ENCODE measurements around the gene UBAP2L.
"Not testable (repeated sequence)": the region's sequence is repeated elsewhere in the genome, so short reads cannot be mapped to it uniquely, and the experiment has no call there.

Gene UBAP2L

DNA sequence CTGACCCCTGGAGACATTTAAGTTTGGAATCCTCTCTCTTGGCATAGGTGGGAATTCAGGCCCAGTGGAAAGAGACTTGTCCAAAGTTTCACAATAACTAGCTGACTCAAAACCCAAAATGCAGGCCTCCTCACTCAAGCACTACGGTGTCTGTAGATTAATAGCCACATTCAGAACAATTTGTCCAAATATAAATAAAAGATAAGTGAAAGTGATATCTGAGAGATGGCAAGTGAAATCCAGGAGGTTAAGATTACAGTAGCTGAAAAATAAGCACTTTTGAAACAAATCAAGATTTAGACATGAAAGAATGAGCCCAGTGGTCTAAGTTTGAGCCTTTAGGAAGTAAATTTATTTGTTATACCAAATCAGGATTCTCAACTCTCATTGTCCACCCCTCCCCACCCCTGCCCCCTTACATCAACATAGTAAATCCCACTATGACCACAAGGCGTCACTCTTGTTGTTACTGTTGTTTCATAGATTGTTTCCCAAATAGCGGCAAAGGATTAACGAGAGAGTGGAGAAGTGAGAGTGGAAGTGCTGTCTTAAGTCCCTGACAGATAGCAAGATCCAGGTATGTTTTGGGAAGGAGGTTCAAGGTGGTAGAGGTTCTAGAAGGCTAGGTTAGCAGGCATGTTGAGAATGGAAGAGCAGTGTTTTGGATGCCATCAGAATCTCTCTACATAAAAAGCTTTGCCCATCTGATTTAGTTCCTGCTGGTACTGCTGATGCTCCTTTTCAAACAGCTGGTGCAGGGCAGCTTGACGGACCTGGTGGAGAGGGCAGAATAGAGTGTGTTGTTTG is 21.8 kb upstream of the UBAP2L start:
- DNase-seq, result peak; percentile 59

DNA sequence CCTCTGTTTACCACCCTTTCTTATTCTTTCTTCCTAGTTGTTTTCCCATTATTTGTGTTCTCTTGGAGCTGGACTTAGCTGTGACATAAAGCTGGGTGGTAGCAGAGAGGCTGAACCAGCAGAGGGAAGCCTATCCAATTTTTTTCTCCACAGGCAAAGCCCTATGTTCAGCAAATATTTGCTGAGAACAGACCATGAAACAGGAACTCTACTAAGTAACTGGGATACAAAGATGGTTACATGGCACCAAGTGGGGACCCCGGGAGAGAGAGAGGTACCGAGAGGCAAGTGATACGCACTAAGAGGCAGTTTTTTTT is 21.2 kb upstream of the UBAP2L start:
- no peak for DNase-seq

DNA sequence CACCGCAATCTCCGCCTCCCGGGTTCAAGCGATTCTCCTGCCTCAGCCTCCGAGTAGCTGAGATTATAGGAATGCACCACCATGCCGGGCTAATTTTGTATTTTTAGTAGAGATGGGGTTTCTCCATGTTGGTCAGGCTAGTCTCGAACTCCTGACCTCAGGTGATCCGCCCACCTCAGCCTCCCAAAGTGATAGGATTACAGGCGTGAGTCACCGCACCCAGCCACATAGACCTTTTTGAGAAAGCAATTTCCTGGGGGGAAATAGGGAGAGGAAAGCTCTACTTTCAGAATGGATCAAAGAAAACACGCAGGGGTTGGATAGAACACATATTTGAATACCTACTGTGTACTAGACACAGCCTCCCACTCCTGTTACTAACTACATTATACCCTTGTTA is 15.0 kb upstream of the UBAP2L start:
- not testable (repeated sequence) for DNase-seq

DNA sequence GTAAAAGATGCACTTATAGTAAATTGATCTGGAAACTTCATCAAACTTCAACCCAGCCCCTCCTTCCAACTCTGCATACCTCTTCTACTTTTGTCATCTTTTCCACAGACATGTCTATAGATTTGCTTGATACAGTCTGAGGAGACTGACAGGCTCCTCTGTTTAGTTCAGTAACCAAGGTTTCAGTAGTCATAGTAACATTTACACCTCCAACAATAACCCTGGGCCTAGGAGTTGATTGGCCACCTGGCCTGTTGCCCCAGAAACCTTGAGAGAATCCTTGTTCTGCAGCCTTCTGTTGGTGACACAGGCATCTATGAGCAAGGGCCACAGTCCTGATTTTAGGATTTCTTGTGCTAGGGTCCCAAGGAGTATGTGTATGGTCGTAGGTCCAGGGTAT is 14.6 kb upstream of the UBAP2L start, which contains the start of gene CFAP141:
Gene CFAP141 (minus strand): TSS at position 138 of the 400 bp plus-strand sequence. CDS start 26 bp downstream, at position 112.
- DNase-seq, result no peak

DNA sequence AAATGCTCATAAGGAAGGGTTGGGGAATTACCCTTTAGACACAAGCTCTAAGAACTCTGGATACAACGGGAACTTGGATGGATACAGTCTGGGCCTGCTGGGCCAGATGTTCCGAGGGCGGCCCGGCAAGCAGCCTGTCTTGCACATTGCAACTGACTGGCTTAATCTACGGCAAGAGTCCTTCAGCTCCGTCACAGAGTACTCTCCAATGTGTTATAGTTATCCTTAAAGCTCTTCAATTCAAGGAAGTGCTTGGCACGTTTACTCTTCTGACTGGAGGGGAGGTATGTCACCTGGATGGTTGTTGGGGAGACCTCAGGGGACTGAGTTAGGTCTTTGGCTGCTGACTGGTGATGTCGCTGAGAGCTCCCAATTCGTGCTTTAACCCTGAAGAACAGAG is 13.5 kb upstream of the UBAP2L start:
- no peak for DNase-seq

DNA sequence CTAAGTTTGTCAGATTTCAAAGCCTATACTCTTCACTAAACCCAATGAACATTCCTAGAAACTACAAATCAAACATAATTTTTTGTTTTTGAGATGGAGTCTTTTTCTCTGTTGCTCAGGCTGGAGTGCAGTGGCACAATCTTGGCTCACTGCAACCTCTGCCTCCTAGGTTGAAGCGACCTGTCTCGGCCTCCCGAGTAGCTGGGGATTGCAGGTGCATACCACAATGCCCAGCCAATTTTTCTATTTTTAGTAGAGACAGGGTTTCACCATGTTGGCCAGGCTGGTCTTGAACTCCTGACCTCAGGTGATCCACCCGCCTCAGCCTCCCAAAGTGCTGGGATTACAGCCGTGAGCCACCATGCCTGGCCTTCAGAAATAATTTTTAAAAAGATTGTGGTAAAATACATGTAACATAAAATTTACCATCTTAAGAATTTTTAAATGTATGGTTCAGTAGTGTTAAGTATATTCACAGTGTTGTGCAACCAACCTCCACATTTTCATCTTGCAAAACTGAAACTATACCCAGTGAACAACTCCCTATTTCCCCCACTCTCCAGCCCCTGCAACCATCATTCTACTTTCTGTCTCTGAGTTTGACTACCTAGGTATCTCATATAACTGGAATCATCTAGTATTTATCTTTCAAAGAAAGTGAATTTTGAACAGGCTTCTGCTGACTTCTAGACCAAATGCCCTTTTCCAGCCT is 11.9 kb upstream of the UBAP2L start:
- DNase-seq, result no peak

DNA sequence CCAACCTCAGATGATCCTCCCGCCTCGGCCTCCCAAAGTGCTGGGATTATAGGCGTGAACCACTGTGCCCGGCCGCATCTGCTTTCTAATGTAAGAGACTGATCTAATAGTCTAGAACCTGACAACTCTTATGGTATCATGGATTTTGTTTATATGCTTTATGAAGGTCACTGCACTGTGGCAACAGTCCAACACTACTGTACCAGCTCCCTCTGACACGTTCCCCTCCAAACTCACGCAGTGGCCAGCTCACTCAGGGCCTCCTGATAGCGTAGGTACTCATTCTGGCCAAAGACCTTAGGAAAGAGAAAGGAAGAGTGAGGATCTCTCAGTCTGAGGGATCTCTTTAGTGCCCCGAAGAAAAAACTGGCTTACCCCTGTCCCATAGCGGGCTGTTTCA is 8.7 kb upstream of the UBAP2L start:
- no peak for DNase-seq

DNA sequence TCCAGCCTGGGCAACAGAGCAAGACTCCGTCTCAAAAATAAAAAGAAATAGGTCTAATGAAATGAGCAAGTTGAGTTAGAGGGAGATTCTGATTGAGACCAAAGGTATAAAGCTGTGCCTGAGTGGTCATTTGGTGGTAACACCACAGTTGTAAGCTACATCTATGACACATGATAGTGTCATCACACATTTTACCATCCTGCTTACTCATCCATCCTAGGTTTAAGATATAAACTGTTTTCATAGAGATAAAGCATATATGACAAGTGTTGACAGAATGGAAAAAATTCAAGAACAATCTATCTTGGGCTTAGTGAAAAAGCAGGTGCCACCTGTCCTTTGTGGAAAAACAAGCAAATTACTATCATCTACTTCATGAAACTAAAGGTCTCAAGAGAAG is 7.5 kb upstream of the UBAP2L start:
- DNase-seq, result peak; percentile 55

DNA sequence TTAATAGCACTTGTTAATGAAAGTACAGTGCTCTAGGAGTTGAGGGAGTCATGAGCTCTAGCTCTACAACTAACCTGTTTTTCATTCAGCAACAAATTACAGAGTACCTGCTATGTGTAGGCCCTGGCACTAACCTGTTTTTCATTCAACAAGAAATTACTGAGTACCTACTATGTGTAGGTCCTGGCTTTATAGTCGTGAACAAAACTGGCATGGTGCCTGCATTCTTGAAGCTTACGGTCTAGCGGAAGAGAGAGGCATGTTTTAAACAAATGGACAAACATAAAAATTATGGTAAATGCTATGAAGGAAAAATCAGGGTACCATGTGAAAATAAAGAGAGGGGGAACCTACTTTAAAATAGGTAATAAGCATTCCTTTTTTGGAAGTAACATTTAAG is 2.2 kb upstream of the UBAP2L start:
- DNase-seq, result no peak

DNA sequence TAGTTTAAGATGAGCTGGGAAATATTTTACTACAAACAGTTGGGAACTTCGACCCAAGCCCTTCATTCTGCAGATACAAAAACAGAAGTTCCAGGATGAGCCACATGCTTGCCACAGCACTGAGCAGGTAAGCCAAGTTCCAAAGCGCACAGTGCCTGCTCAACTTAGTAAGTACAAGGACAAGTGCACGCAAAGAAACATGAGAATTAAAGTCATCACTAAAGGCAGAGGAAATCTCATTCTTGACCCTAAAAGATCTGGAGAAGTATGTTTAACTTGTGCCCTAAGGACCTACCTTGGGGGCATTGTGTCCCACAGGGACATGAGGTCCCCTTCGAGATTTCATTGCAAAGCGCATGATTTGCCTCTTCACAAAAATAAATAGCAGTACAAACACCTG is 1.2 kb upstream of the UBAP2L start:
- peak; percentile 11 for DNase-seq

DNA sequence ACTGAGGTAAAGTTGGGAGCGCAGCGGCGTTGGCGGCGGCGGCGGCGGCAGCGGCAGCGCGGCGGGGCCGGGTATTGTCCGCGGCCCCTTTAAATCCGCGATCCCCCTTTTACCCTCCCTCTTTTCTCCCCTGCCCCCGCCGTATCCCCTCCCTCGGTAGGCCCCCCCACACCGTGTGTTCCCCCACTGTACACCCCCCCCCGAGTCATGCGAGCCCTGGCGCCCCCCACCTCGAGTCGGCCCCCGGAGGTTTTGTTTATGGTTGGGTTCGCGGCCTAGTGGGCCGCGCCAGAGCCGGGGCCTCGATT is 169 bp downstream of the UBAP2L start:
- DNase-seq, result no peak

DNA sequence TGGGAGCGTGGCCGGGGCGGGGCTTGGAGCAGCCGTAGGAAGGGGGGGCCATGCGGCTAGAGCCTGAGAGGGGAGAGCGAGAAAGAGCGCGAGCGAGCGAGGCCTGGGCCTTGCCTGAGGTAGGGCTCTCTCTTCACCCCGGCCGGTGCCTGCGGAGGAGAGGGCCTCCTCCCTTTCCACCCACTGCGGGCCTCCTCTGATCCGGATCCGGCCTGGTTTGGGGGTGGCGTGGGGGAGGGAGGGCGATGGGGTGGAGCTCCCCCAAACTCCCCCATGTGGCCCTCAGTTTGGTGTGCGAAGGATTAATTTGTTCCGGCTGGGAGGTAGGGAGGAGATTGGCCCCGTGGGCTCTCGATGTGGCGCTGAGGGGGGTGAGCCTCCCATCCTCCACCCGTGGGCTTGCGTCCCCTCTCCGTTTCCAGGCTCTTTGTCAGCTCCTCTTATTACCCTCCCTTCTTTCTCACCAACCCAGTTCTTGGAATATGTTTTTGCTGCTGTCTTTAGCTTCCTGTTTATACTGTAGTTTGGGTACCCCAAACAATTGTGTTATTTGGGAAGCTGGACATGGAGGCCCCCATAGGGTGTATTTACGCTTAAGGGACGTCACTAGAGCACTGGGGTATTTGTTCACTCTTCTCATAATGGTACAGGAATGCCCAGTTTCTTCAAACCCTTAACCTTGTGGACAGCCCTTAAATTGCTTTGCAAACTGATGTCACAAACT is 685 bp downstream of the UBAP2L start:
- DNase-seq, result peak; percentile 59

DNA sequence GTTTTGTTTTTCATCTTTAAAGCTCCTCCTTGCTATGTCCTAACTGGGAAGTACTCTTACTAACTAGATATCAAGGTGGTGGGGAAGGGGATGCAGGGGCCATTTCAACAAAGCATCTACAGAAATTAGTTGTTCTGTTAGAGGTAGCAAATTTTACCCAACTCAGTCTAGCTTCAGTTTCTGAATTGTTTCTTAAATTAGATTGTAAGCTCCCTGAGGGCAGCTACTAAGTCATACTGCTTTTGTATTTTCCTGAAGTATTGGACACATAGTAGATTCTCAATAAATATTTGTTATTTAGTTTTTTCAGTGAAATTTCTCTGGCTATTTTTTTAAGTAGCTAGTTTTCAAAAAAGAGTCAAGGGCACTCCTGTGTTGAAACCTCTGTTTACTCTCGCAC is 1.8 kb downstream of the UBAP2L start:
- DNase-seq, result no peak

DNA sequence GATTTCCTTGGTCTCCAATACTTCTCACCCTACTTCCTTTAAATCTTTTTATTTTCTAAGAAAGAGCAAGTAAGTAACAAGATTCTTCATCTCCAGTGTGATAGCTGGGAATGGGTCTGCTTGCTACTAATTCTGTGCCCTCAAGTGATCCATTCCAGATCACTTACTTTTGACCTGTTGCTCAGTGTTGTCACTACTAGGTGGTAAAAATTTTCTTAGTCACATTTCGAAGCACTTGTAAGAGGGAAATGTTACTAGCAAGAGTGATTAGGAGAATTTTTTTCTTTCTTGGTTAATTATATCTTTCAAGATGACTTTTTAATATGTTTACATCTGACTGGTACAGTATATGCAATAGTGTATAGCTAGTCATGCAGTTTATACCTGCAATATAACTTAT is 2.2 kb downstream of the UBAP2L start:
- no peak for DNase-seq

DNA sequence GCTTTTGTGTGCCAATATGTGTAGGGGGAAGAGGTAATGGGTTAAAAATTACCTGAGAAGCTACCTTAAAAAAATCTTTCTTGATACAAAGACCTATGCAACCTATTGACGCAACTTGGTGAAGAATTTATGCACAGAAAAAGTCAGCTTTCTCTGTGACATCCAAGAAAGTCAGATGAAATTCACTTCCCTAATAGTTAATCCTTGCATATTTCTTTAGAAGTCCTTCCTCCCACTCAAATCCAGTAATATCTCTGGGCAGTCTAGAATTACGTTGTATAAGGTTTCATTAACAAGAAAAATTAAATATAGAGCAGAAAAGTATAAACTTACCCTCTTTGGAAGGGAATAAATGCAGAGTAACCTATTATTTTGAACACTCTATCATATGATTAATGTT is 2.9 kb downstream of the UBAP2L start:
- no peak for DNase-seq

DNA sequence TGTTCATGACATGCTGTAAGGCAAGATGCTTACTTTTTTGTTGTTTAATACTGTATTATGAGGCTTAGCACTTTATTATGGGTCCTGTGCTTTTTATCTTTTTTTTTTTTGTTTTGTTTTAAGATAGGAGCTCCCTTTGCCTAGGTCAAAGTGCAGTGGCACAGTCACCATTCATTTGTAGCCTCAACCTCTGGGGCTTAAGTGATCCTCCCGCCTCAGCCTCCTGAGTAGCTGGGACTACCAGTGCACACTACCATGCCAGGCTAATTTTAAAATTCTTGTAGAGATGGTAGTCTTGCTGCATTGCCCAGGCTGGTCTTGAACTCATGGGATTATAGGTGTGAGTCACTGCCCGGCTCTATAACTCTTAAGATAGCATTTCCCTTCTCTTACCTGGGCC is 4.6 kb downstream of the UBAP2L start:
- DNase-seq, result no peak

DNA sequence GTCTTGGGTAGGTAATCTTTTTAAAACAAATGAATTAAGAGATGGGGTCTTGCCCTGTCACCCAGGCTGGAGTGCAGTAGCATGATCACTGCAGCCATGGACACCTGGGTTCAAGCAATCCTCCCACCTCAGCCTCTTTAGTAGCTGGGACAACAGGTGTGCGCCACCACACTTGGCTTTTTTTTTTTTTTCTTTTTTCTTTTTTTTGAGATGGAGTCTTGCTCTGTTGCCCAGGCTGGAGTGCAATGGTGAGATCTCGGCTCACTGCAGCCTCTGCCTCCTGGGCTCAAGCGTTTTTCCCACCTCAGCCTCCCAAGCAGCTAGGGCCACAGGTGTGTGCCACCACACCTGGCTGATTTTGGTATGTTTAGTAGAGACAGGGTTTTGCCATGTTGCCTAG is 10.4 kb downstream of the UBAP2L start:
- DNase-seq, result not testable (repeated sequence)

DNA sequence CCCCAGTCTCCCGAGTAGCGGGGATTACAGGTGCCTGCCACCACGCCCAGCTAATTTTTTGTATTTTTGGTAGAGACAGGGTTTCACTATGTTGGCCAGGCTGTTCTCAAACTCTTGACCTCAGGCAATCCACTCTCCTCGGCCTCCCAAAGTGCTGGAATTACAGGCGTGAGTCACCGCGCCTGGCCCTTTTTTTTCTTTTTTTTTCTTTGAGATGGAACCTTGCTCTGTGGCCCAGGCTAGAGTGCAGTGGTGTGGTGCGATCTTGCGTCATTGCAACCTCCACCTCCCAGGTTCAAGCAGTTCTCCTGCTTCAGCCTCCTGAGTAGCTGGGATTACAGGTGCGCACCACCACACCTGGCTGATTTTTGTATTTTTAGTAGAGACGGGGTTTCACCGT is 12.4 kb downstream of the UBAP2L start:
- not testable (repeated sequence) for DNase-seq

DNA sequence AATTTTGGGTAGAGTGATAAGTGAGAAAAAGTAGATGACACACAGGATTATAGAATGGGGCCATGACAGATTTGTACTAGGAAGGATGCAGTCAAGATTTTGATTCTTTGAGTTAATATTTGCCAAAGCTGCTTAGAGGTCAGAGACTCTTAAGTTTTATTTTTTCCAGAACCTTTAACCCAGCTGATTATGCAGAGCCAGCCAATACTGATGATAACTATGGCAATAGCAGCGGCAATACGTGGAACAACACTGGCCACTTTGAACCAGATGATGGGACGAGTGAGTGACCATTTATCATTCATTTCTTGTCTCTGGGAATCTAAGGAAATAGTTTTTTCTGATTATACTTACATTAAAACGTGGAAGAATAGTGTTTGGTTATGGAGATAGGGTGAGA is 16.1 kb downstream of the UBAP2L start:
- DNase-seq, result no peak

DNA sequence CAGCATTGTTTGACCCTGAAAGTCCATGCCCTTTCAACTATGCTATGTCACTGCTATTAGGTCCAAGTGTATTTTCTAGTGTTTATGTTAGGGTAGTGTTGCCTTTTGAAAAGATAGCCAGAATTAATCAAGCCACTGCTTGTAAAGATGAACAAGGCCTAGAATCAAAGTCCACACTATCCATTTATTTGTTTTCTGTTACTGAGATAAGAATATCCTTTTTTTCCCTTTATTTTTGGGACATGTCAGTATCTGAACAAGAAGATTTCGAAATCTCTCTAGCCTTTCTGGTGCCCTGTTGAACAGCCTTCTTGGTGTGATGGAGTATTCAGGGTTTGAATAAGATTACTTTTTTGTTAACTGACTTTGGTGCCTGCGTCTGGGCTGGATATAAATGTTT is 16.7 kb downstream of the UBAP2L start:
- no peak for DNase-seq

DNA sequence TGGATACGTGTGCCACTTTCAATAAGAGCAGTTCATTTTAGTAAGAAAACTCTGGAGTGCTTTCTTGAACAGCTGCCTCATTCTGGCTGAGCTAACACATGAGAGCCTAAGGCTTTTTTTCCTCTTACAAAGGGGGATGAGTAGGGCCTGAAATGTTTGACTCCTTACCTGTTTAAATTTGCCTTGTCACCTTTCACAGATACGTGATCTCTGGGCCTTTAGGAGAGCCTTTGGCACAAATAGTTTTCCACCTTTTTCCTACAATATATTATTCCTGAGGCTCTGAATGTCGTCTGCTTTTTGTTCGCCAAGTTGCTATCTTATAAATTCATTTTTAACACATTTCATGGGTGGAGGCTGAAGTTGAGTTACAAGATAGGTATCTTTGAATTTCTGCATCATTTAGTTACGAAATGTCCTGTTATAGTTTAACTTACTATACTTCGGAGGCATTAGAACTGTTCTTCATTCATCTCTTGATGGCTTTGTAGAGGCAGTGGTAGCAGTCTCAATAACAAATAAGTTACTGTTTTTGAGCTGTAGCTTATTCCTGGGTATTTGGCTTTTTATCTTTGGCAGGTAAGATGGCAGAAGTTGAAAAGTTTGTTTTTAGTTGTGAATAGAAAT is 17.2 kb downstream of the UBAP2L start:
- no peak for DNase-seq

DNA sequence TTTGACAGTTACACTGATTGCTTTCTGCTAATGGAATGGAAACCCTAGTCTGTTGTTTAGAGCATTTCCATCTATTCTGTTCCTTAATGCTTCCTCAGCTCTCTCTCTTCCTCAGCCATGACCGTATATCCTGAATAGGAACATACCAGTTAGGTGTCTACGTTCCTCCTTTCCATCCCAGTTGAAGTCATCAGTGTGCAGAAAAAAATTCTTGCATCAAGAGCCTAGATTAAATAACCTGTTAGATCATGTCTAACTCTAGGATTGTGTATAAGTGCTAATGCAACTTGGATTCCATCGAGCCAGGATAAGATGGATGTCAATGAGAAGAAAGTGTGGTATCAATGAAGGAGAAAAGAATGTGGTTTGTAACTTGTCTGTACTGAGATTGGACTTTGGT is 18.7 kb downstream of the UBAP2L start:
- no peak for DNase-seq

DNA sequence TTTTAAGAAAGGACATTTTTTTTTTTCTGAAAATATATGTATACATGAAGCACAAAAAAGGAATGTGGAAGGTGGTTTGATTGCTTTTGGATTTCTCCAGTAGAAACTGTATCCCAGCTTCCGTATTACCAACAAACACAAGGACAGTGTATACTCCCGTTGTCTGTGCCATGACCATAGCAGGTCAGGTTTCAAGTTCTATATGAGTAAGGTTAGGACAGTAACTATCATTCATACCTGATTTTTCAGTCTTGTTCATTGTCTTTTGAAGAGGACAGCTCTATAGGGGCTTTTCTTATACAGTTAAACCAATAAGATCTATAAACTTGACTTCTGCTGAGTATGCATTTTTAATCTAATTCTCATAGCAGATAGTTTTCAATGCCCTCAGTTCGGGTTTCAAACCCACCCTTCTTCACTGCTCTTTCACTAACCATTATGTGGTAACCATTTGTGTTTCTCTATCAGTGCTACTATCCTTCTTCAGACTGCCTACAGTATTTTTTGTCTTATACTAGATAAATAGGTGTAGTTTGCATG is 19.6 kb downstream of the UBAP2L start:
- DNase-seq, result no peak
